NCI-H1436 treated with DMSO at 0.1 percent for 48 hours (cell line): ENCODE results near the gene RNU7-1.
"Not testable (repeated sequence)": the region's sequence is repeated elsewhere in the genome, so short reads cannot be mapped to it uniquely, and the experiment has no call there.

Experiments used
- DNase-seq: peaks from one replicate; lab custom pipeline; 2025; lab: John Stamatoyannopoulos, UW

Gene RNU7-1

DNA sequence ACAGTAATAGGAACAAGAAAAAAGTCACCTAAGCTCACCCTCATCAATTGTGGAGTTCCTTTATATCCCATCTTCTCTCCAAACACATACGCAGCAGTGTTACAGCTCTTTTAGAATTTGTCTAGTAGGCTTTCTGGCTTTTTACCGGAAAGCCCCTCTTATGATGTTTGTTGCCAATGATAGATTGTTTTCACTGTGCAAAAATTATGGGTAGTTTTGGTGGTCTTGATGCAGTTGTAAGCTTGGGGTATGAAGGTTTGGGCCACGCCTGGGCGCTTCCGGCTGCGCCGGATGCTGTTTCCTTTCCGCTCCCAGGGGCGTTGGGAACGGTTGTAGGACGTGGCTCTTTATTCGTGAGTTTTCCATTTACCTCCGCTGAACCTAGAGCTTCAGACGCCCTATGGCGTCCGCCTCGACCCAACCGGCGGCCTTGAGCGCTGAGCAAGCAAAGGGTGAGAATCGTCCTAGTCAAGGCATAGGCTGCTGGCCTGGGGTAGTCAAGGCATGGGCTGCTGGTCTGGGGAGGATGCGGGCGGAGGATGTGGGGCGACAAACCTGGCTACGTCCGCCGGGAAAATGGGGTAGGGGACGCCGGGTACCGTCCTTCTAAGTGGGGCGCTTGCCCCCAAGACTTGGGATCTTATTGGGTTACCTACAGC, at the start of gene RNU7-1, which contains the start of gene C12orf57:
TSS of gene RNU7-1 (plus strand) at position 95 of the 659 bp plus-strand sequence.
TSS of gene C12orf57 (plus strand) at position 301 of the 659 bp plus-strand sequence. CDS start at position 401, 100 bp downstream.
- DNase-seq: peak; percentile 60

DNA sequence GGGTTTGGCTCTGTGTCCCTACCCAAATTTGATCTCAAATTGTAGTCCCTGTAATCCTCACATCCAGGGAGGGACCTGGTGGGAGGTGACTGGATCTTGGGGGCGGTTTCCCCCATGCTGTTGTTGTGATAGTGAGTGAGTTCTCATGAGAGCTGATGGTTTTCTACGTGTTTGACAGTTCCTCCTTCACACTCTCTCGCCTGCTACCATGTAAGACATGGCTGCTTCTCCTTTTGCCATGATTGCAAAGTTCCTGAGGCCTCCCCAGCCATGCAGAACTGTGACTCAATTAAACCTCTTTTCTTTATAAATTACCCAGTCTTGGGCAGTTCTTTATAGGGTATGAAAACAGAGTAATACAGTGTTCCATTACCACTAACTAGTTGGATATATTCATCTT, 49.3 kb upstream of the RNU7-1 start:
- DNase-seq: no peak

- no peak for DNase-seq
Measured at GRCh38 chr12:6896846-6897435, 46.7 kb upstream of the RNU7-1 start.

DNA sequence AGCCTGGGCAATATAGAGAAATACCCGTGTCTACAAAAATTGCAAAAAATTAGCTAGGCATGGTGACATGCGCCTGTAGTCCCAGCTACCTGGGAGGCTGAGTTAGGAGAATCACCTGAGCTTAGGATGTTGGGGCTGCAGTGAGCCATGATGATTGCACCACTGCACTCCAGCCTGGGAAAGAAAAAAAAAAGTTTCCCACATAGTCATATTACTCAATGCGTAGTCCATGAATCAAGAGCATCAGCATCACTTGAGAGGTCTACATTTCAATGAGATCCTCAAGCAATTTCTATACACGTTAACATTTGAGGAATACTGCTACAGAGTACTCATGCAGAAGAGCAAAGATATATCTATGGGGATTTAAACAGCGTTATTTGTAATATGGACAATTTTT, 44.2 kb upstream of the RNU7-1 start:
- DNase-seq: no peak

DNA sequence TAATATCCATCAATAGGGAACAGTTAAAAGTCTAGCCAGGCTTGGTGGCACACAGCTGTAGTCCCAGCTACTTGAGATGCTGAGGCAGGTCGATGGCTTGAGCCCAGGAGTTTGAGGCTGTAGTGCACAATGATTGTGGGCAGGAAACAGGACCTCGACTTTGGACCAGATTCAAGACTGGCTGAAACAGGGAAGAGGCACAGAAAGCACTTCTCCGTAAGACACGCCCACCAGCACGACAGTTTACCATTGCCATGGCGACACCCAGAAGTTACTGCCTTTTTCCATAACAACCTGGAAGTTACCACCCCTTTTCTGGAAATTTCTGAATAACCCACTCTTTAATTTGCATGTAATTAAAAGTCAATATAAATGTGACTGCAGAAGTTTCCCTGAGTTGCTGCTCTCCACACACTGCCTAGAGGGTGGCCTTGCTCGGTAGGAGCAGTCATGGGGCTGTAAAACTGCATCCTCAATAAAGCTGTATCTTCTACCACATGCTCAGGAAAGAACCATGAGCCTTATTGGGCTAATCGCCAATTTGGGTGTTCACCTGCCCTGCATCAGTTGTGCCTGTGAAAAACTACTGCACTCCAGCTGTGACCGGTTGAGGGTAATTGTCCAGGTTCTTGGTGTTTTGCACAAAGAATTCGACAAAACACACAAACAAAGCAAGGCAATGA, 43.6 kb upstream of the RNU7-1 start:
- no peak for DNase-seq

GRCh38 chr12:6902448-6902847, 41.2 kb upstream of the RNU7-1 start:
- DNase-seq: no peak

DNA sequence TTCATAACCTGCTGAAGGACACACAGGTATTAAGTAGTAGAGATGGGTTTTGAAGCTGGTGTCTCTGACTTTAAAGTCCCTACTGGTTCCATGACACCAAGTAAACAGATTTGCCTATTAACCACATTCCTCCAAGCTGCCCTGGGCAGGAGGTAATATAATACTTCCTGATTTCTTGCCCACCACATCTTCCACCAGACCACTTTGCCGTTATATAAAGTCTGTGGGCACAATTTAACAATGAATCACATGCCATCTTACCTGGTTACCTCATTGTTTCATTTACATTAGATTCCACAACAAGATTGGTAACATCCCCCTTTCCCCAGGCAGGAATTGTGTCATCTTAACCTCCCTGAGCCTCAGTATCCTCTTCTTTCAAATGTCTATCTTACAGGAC, 39.9 kb upstream of the RNU7-1 start:
- no peak for DNase-seq

- peak; percentile 92 for DNase-seq
Measured at GRCh38 chr12:6904280-6905276, 39.0 kb upstream of the RNU7-1 start, which contains the start of gene LRRC23. Gene LRRC23, plus strand, starts transcription at chr12:6904822. Its CDS starts 812 bp downstream, at chr12:6905634.

- no peak for DNase-seq
Measured at GRCh38 chr12:6905414-6906040, 38.1 kb upstream of the RNU7-1 start.

DNA sequence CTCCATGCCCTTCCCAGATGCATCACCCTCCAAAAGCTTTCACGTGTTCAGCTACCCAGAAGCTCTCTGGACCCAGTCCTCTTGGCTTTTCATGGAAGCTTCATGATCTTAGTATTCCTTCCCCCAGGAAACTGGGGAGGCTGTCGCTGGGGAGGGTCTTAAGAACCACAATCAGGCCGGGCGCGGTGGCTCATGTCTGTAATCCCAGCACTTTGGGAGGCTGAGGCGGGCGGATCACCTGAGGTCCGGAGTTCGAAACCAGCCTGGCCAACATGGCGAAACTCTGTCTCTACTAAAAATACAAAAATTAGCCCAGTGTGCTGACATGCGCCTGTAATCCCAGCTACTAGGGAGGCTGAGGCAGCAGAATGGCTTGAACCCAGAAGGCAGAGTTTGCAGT, 35.5 kb upstream of the RNU7-1 start:
- not testable (repeated sequence) for DNase-seq

DNA sequence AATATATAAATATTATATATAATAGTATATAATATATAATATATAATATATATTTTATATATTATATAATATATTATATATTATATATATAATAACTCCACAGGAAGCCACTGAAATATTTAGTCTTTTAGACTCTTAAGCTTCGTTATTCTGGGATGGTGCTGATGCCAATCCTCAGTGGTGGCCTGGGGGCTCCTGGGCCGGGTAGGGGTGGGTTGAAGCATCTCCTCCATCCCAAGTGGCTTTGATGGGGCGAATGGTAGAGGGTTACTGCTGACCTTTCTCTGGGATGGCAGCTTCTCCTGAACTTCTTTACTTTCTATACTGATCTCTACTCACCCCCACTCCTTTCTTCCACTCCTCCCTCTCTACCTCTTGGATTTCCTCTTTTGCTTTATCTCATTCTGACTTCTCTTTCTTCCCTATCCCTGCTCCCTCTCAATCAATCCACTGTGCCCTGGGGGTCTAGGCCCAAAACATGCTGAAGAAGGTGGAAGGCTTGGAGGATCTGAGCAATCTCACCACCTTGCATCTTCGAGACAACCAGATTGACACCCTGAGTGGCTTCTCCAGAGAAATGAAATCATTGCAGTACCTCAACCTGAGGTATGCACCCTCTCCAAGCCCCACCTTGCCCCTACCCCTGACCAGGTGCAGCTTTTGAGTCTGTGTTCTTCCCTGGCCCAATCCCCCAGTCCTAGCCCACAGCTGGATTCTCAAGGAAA, 34.0 kb upstream of the RNU7-1 start:
- no peak for DNase-seq

DNA sequence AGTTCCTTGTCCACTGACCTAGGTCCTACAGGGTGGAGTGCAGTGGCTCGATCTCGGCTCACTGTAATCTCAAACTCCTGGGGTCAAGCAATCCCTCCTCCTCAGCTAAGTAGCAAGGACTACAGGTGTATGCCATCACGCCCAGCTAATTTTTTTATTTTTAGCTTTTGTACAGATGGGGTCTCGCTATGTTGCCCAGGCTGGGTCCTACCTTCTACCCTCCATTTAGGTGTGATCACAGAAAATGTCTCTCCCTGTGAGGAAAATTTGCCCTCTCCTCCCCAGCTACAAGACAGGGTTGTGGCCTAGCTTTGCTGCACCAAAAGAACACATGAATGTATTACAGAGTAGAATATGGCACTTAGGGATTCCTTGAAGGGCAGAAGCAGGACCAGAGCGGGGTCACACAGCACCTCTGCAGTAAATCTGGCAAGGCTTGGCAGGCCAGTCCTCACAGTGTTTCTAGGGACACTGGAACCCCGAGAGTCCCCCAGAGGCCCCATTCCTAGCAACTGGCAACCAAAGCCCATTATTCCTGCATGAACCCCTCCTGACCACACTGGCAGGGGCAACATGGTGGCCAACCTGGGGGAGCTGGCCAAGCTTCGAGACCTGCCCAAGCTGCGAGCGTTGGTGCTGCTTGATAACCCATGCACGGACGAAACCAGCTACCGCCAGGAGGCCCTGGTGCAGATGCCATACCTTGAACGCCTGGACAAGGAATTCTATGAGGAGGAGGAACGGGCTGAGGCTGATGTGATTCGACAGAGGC, 31.3 kb upstream of the RNU7-1 start:
- DNase-seq: no peak

DNA sequence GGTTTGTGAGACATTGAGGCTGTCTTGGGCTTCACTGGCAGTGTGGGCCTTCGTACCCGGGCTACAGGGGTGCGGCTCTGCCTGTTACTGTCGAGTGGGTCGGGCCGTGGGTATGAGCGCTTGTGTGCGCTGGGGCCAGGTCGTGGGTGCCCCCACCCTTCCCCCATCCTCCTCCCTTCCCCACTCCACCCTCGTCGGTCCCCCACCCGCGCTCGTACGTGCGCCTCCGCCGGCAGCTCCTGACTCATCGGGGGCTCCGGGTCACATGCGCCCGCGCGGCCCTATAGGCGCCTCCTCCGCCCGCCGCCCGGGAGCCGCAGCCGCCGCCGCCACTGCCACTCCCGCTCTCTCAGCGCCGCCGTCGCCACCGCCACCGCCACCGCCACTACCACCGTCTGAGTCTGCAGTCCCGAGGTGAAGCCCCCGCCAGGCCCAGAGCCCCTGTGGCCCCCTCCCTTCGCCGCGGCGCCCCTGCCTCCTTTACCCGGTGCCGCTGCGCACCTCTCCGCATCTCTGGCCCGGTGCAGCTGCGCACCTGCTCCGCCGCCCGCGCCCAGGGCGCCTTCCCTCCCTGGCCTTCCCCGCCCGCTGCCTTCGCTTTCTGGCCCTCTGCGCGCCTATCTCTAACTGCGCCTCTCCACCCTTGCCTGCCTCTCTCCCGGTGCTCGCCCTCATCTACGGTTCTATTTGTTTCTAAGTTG, 29.2 kb upstream of the RNU7-1 start, which contains the start of gene ENO2:
TSS of gene ENO2 (plus strand) at position 335 of the 701 bp plus-strand sequence. CDS start 1,253 bp downstream, outside the sequence.
- no peak for DNase-seq

DNA sequence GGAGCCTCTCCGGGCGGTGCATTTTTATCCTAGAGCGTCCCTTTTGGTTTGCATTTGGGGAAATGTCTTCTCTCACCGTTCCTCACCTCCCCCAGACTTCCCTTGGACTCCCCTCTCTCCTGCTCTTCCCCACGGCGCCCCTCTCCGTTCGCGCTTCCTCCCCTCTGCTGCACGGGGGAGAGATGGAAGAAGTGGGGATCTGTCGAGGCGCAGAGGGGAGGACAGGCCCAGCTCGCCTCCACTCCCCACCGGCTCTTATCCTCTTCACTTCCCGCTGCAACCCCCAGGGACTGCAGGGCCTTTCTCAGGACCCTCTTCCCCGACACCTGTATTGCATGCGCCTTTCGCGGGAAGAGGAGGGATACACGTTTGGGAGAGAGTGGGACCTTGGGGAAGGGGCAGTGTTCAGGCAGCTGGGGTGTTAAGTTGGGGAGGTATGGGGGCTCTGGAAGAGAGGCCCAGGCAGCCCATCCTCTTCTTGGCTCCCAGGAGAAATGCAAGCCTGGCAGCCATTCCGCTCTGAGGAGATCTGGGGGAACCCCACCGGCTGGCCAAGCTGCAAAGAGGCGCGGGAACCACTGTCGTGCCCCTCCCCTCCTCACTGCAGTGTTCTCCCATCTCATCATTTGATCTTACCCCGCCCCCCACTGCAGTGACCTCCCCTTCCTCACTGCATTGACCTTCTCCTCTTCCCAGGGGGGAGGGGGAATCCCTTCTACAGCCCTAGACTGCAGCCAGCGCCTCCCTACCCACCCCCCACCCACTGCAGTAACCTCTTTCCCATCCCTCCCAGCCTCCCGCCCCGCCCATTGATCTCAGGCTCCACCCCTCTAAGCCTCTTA, 28.4 kb upstream of the RNU7-1 start:
- no peak for DNase-seq

GRCh38 chr12:6915789-6916285, 27.8 kb upstream of the RNU7-1 start:
- no peak for DNase-seq

GRCh38 chr12:6916426-6917200, 27.0 kb upstream of the RNU7-1 start:
- DNase-seq: no peak
